Right atrium auricular region (tissue), 2 donors: ENCODE measurements around the gene TPRA1. TPM values are rescaled to one million over a fixed set of nuclear protein-coding genes. Genes with fewer than 3 reads are reported as not detected.

ENCODE experiments used
- DNase-seq: peaks from one replicate; pipeline ENCODE4 v3.0.0-alpha.2; 2019; ENCODE audit warnings: low spot score
- H3K27ac ChIP-seq, 2 donors: fragments of 200-600 bp; sonication (generic); 1 replicate in 1 of 2; 2 replicates in 1 of 2; pipeline ENCODE4 v1.5.1; 2016 to 2019
- H3K27me3 ChIP-seq, 2 donors: fragments of 200-600 bp; sonication (generic); one replicate each; pipeline versions ENCODE4 v1.5.1 to v1.6.0; 2017 to 2019
- H3K36me3 ChIP-seq: fragments of 200-600 bp; sonication (generic); one replicate; pipeline ENCODE4 v1.5.1; 2016
- H3K4me1 ChIP-seq, 2 donors: fragments of 200-600 bp; sonication (generic); one replicate each; pipeline versions ENCODE4 v1.5.1 to v1.6.0; 2017 to 2019
- H3K4me3 ChIP-seq, 2 donors: fragments of 200-600 bp; sonication (generic); 1 replicate in 1 of 2; 2 replicates in 1 of 2; pipeline ENCODE4 v1.5.1; 2017 to 2019; ENCODE audit warnings: mild to moderate bottlenecking in 1 of 2, moderate library complexity in 1 of 2
- H3K9me3 ChIP-seq, 2 donors: fragments of 200-600 bp; sonication (generic); one replicate each; pipeline ENCODE4 v1.5.1; 2019
- CTCF ChIP-seq, 2 donors: fragments of 200-600 bp; sonication (generic); IDR thresholded peaks; one replicate each; pipeline ENCODE4 v1.5.1; 2019; ENCODE audit warnings: antibody characterized with exemption in 2 of 2
- total RNA-seq, 2 donors: library from RNA; depleted of rRNA; stranded (reverse); fragments of >200 nt; gene quantifications; one replicate each; pipeline ENCODE4 v1.1.0, GENCODE V29; 2016

The TPRA1 gene
- total RNA-seq, 2 donors from 2014 or later, result 24.0 to 27.3 TPM

GRCh38 chr3:127556565-127556964 is 34.0 kb downstream of the TPRA1 start:
- Histone ChIP-seq H3K4me3 (no peak overlapping the region), H3K27me3 (no peaks in the 10 kb centered on the region), H3K27ac (no peak overlapping the region), H3K9me3 (no peaks in the 10 kb centered on the region), H3K36me3 (no peaks in the 10 kb centered on the region), H3K4me1 (no peaks in the 10 kb centered on the region)
- no peak for TF ChIP-seq CTCF (IDR thresholded peaks at IDR 0.05)
- DNase-seq, result no peak

- Histone ChIP-seq H3K27ac (no peak overlapping the region), H3K9me3 (no peaks in the 10 kb centered on the region), H3K36me3 (no peaks in the 10 kb centered on the region), H3K27me3 (no peaks in the 10 kb centered on the region), H3K4me3 (no peak overlapping the region), H3K4me1 (no peaks in the 10 kb centered on the region)
- TF ChIP-seq CTCF (IDR thresholded peaks at IDR 0.05), result no peak
- DNase-seq, result no peak
Measured at GRCh38 chr3:127555108-127555507, 35.4 kb downstream of the TPRA1 start.

- Histone ChIP-seq H3K4me3 (no peak overlapping the region), H3K9me3 (no peaks in the 10 kb centered on the region), H3K27ac (no peak overlapping the region), H3K36me3 (no peaks in the 10 kb centered on the region), H3K27me3 (no peaks in the 10 kb centered on the region), H3K4me1 (peaks cover 0 to 7% of the 10 kb centered on the region in 2 donors)
- no peak for TF ChIP-seq CTCF (IDR thresholded peaks at IDR 0.05)
- no peak for DNase-seq
Measured at GRCh38 chr3:127552038-127552437, 38.5 kb downstream of the TPRA1 start.

GRCh38 chr3:127551178-127551577 is 39.4 kb downstream of the TPRA1 start:
- Histone ChIP-seq H3K36me3 (no peaks in the 10 kb centered on the region), H3K4me1 (peaks cover 0 to 13% of the 10 kb centered on the region in 2 donors), H3K9me3 (no peaks in the 10 kb centered on the region), H3K27me3 (no peaks in the 10 kb centered on the region), H3K27ac (no peak overlapping the region), H3K4me3 (no peak overlapping the region)
- no peak for DNase-seq
- TF ChIP-seq CTCF (IDR thresholded peaks at IDR 0.05), result no peak

GRCh38 chr3:127550468-127551157 is 39.9 kb downstream of the TPRA1 start:
- Histone ChIP-seq H3K27ac (no peak overlapping the region), H3K27me3 (no peaks in the 10 kb centered on the region), H3K9me3 (no peaks in the 10 kb centered on the region), H3K4me1 (peaks cover 0 to 13% of the 10 kb centered on the region in 2 donors), H3K36me3 (no peaks in the 10 kb centered on the region), H3K4me3 (no peak overlapping the region)
- no peak for TF ChIP-seq CTCF (IDR thresholded peaks at IDR 0.05)
- no peak for DNase-seq
